HG03558 (cell line): Measurements from ENCODE around the gene NPIPB6.
"Not testable (repeated sequence)": the region's sequence is repeated elsewhere in the genome, so short reads cannot be mapped to it uniquely, and the experiment has no call there.

ENCODE experiments used
- ATAC-seq: cut with Tn5 transposase; IDR thresholded peaks from one replicate; pipeline ENCODE4 v1.9.1; 2021; ENCODE audit warnings: moderate number of reproducible peaks; ENCODE audit not compliant: unreplicated experiment; ENCODE audit errors: extremely low read depth

NPIPB6 gene

GRCh38 chr16:28363408-28363807 lies at the start of gene NPIPB6:
Gene NPIPB6 (minus strand): TSS chr16:28363508. CDS start chr16:28362822, 686 bp downstream.
- ATAC-seq = not testable (repeated sequence)

- peak; percentile 82 for ATAC-seq
Measured at GRCh38 chr16:28403220-28404072, 40.1 kb upstream of the NPIPB6 start, which contains the start of gene EIF3CL. Gene EIF3CL (minus strand): TSS chr16:28403841. CDS start chr16:28403618, 223 bp downstream.

GRCh38 chr16:28392054-28392453 lies 28.7 kb upstream of the NPIPB6 start:
- not testable (repeated sequence) for ATAC-seq

- not testable (repeated sequence) for ATAC-seq
Measured at GRCh38 chr16:28382177-28382867, 19.0 kb upstream of the NPIPB6 start.

- not testable (repeated sequence) for ATAC-seq
Measured at GRCh38 chr16:28377822-28378221, 14.5 kb upstream of the NPIPB6 start.

- ATAC-seq = not testable (repeated sequence)
Measured at GRCh38 chr16:28377108-28377625, 13.9 kb upstream of the NPIPB6 start.

GRCh38 chr16:28375115-28375514 lies 11.8 kb upstream of the NPIPB6 start:
- not testable (repeated sequence) for ATAC-seq

- ATAC-seq = not testable (repeated sequence)
Measured at GRCh38 chr16:28374281-28374680, 11.0 kb upstream of the NPIPB6 start.

GRCh38 chr16:28367926-28368325 lies 4.6 kb upstream of the NPIPB6 start:
- ATAC-seq = not testable (repeated sequence)

GRCh38 chr16:28364268-28365173 lies 1.2 kb upstream of the NPIPB6 start:
- not testable (repeated sequence) for ATAC-seq

GRCh38 chr16:28362600-28362999 lies 708 bp downstream of the NPIPB6 start:
- not testable (repeated sequence) for ATAC-seq

GRCh38 chr16:28338230-28338629 lies 25.1 kb downstream of the NPIPB6 start:
- not testable (repeated sequence) for ATAC-seq

GRCh38 chr16:28336940-28337710 lies 26.2 kb downstream of the NPIPB6 start:
- ATAC-seq = not testable (repeated sequence)

GRCh38 chr16:28335678-28336077 lies 27.6 kb downstream of the NPIPB6 start:
- ATAC-seq = not testable (repeated sequence)

- not testable (repeated sequence) for ATAC-seq
Measured at GRCh38 chr16:28332632-28333031, 30.7 kb downstream of the NPIPB6 start.

- ATAC-seq = not testable (repeated sequence)
Measured at GRCh38 chr16:28330981-28331380, 32.3 kb downstream of the NPIPB6 start.

- not testable (repeated sequence) for ATAC-seq
Measured at GRCh38 chr16:28330232-28330631, 33.1 kb downstream of the NPIPB6 start.

GRCh38 chr16:28326881-28327610 lies 36.3 kb downstream of the NPIPB6 start:
- ATAC-seq = no peak
